HEK293T (cell line): ENCODE data around the gene FOXK2.

Experiments
- CTCF ChIA-PET: fragments of 350-600 bp; formaldehyde crosslinking; extraction: SDS; loops from one replicate; lab custom pipeline; 2021; ENCODE audit warnings: antibody characterized with exemption, inconsistent platforms; lab: Yijun Ruan, JAX
- POLR2A ChIA-PET: fragments of 350-600 bp; formaldehyde crosslinking; extraction: SDS; loops from one replicate; lab custom pipeline; 2020; ENCODE audit warnings: antibody characterized with exemption, inconsistent platforms; lab: Yijun Ruan, JAX
- DNase-seq: peaks from one replicate; pipeline ENCODE4 v3.0.0; 2012; ENCODE audit warnings: mixed read lengths; ENCODE audit errors: extremely low spot score
- ARNT ChIP-seq: fragments of 450-650 bp; IDR thresholded peaks from 2 replicates; pipeline ENCODE4 v1.6.1; 2017; ENCODE audit warnings: mild to moderate bottlenecking
- BHLHE40 ChIP-seq: fragments of 450-650 bp; IDR thresholded peaks from 2 replicates; pipeline ENCODE4 v1.6.1; 2016; ENCODE audit warnings: mild to moderate bottlenecking, moderate library complexity, borderline replicate concordance
- CTBP1 ChIP-seq: fragments of 450-650 bp; IDR thresholded peaks from 2 replicates; pipeline ENCODE4 v1.6.1; 2016; ENCODE audit warnings: borderline replicate concordance
- ELF4 ChIP-seq: fragments of 450-650 bp; IDR thresholded peaks from 2 replicates; pipeline ENCODE4 v1.6.1; 2017; ENCODE audit warnings: antibody characterized with exemption
- FOXA1 ChIP-seq: fragments of 450-650 bp; IDR thresholded peaks from 2 replicates; pipeline ENCODE4 v1.6.1; 2016; ENCODE audit warnings: mild to moderate bottlenecking
- FOXK2 ChIP-seq: fragments of 450-650 bp; IDR thresholded peaks from 2 replicates; pipeline ENCODE4 v1.6.1; 2016; ENCODE audit warnings: mild to moderate bottlenecking
- FOXM1 ChIP-seq: fragments of 450-650 bp; IDR thresholded peaks from 2 replicates; pipeline ENCODE4 v1.6.1; 2017; ENCODE audit warnings: mild to moderate bottlenecking, borderline replicate concordance
- HDGF ChIP-seq: fragments of 450-650 bp; IDR thresholded peaks from 2 replicates; pipeline ENCODE4 v1.6.1; 2017; ENCODE audit warnings: antibody characterized with exemption, borderline replicate concordance
- L3MBTL2 ChIP-seq: fragments of 450-650 bp; conservative IDR thresholded peaks from 2 replicates; pipeline ENCODE4 v1.6.1; 2016; ENCODE audit warnings: mild to moderate bottlenecking
- LEF1 ChIP-seq: fragments of 450-650 bp; IDR thresholded peaks from 2 replicates; pipeline ENCODE4 v1.6.1; 2017; ENCODE audit warnings: mild to moderate bottlenecking, borderline replicate concordance
- NFRKB ChIP-seq: fragments of 450-650 bp; IDR thresholded peaks from 2 replicates; pipeline ENCODE4 v1.6.1; 2016; ENCODE audit warnings: mild to moderate bottlenecking, moderate library complexity
- SP1 ChIP-seq: fragments of 450-650 bp; IDR thresholded peaks from 2 replicates; pipeline ENCODE4 v1.6.1; 2017
- SUZ12 ChIP-seq: fragments of 450-650 bp; IDR thresholded peaks from 2 replicates; pipeline ENCODE4 v1.6.1; 2016; ENCODE audit warnings: mild to moderate bottlenecking
- TARDBP ChIP-seq: fragments of 450-650 bp; IDR thresholded peaks from 2 replicates; pipeline ENCODE4 v1.6.1; 2016
- ZNF384 ChIP-seq: fragments of 450-650 bp; IDR thresholded peaks from 2 replicates; pipeline ENCODE4 v1.6.1; 2016
- TF ChIP-seq, protein P1 (sequence below): fragments of 450-650 bp; IDR thresholded peaks from 2 replicates; pipeline ENCODE4 v1.6.1; 2016

The FOXK2 gene

GRCh38 chr17:82480318-82480717 lies 39.2 kb upstream of the FOXK2 start:
- TF ChIP-seq CTBP1, result no peak
- no peak for TF ChIP-seq ELF4
- no peak for TF ChIP-seq NFRKB
- no peak for TF ChIP-seq BHLHE40
- TF ChIP-seq FOXA1, result no peak
- no peak for TF ChIP-seq HDGF
- no peak for TF ChIP-seq TARDBP
- no peak for TF ChIP-seq FOXK2
- TF ChIP-seq SUZ12, result no peak
- no peak for TF ChIP-seq SP1
- TF ChIP-seq LEF1, result no peak
- TF ChIP-seq, protein P1, sequence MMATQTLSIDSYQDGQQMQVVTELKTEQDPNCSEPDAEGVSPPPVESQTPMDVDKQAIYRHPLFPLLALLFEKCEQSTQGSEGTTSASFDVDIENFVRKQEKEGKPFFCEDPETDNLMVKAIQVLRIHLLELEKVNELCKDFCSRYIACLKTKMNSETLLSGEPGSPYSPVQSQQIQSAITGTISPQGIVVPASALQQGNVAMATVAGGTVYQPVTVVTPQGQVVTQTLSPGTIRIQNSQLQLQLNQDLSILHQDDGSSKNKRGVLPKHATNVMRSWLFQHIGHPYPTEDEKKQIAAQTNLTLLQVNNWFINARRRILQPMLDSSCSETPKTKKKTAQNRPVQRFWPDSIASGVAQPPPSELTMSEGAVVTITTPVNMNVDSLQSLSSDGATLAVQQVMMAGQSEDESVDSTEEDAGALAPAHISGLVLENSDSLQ, result no peak
- no peak for TF ChIP-seq FOXM1
- TF ChIP-seq ARNT, result no peak
- no peak for TF ChIP-seq L3MBTL2
- no peak for TF ChIP-seq ZNF384
- DNase-seq, result no peak
- ChIA-PET POLR2A (no interaction called here), CTCF (interaction anchor here (1.4 kb wide), 1 partner anchor 74 kb away, joined by 5 read pairs; no protein-coding TSS in a partner anchor)

- POLR2A ChIA-PET, result no interaction called here
- no peak for TF ChIP-seq FOXK2
- TF ChIP-seq CTBP1, result no peak
- TF ChIP-seq BHLHE40, result no peak
- TF ChIP-seq NFRKB, result no peak
- TF ChIP-seq TARDBP, result no peak
- no peak for TF ChIP-seq SP1
- TF ChIP-seq FOXM1, result no peak
- no peak for TF ChIP-seq HDGF
- TF ChIP-seq ZNF384, result no peak
- TF ChIP-seq ARNT, result no peak
- no peak for TF ChIP-seq FOXA1
- no peak for TF ChIP-seq LEF1
- TF ChIP-seq, protein P1, result no peak
- no peak for TF ChIP-seq SUZ12
- TF ChIP-seq L3MBTL2, result no peak
- TF ChIP-seq ELF4, result no peak
- CTCF ChIA-PET, result no interaction called here
- no peak for DNase-seq
These were observed 36.3 kb upstream of the FOXK2 start for GRCh38 chr17:82483204-82483660.

- POLR2A ChIA-PET, result no interaction called here
- DNase-seq, result no peak
These were observed 35.7 kb upstream of the FOXK2 start for GRCh38 chr17:82483836-82484235.

GRCh38 chr17:82486231-82487094 lies 33.1 kb upstream of the FOXK2 start:
- ChIA-PET POLR2A (no interaction called here), CTCF (no interaction called here)
- no peak for DNase-seq
- no peak for TF ChIP-seq LEF1

More at GRCh38 chr17:82483836-82484235, 35.7 kb upstream of the FOXK2 start:
- TF ChIP-seq FOXK2, result no peak
- TF ChIP-seq ZNF384, result no peak
- no peak for TF ChIP-seq LEF1
- TF ChIP-seq, protein P1, result no peak
- no peak for TF ChIP-seq NFRKB
- no peak for TF ChIP-seq SP1
- TF ChIP-seq FOXA1, result no peak
- no peak for TF ChIP-seq CTBP1
- TF ChIP-seq FOXM1, result no peak
- TF ChIP-seq ELF4, result no peak
- no peak for TF ChIP-seq SUZ12
- TF ChIP-seq L3MBTL2, result no peak
- TF ChIP-seq ARNT, result no peak
- no peak for TF ChIP-seq HDGF
- no peak for TF ChIP-seq BHLHE40
- no peak for TF ChIP-seq TARDBP
- CTCF ChIA-PET, result no interaction called here

- no peak for TF ChIP-seq TARDBP
- TF ChIP-seq BHLHE40, result no peak
- TF ChIP-seq SP1, result no peak
- TF ChIP-seq SUZ12, result no peak
- no peak for TF ChIP-seq NFRKB
- no peak for TF ChIP-seq L3MBTL2
- TF ChIP-seq LEF1, result no peak
- no peak for TF ChIP-seq CTBP1
- TF ChIP-seq ARNT, result no peak
- TF ChIP-seq HDGF, result no peak
- no peak for TF ChIP-seq FOXM1
- no peak for TF ChIP-seq FOXK2
- POLR2A ChIA-PET, result no interaction called here
- no peak for DNase-seq
- CTCF ChIA-PET, result no interaction called here
These were observed 31.6 kb upstream of the FOXK2 start for GRCh38 chr17:82487910-82488309.

DNA sequence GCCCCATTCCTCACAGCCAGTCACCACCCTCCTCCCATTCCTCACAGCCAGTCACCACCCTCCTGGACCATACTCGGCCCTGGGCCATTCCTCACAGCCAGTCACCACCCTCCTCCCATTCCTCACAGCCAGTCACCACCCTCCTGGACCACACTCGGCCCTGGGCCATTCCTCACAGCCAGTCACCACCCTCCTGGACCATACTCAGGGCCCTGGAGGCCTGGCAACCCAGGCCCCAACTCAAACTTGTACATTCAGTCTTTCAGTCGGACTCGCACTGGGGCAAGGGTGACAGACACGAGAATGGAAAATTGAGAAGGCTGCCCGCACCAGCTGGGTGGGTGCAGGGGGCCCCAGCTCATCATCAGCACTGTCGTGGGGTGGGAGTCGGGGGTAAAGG lies 30.4 kb upstream of the FOXK2 start:
- ChIA-PET CTCF (no interaction called here), POLR2A (no interaction called here)
- TF ChIP-seq HDGF (no peak), FOXK2 (no peak), FOXM1 (no peak), SP1 (no peak), CTBP1 (no peak), SUZ12 (no peak), ZNF384 (no peak), FOXA1 (no peak)
- DNase-seq, result no peak
